Neuronal stem cell (in vitro differentiated cells): ENCODE measurements around the gene PGA3.

Experiments used
- DNase-seq: peaks from one replicate; pipeline ENCODE4 v3.0.0-alpha.2; 2013; ENCODE audit warnings: low spot score
- H2AFZ ChIP-seq: one replicate; pipeline ENCODE4 v1.6.1; 2013; ENCODE audit warnings: mild to moderate bottlenecking, low read length, inconsistent platforms
- H2AK5ac ChIP-seq: 2 replicates; pipeline ENCODE4 v1.6.1; 2013; ENCODE audit warnings: low read depth, mild to moderate bottlenecking, inconsistent platforms, low read length, moderate library complexity, mixed read lengths
- H2BK120ac ChIP-seq: 2 replicates; pipeline ENCODE4 v1.6.1; 2013; ENCODE audit warnings: low read depth, mild to moderate bottlenecking, inconsistent platforms, low read length, moderate library complexity, mixed read lengths
- H2BK12ac ChIP-seq: one replicate; pipeline ENCODE4 v1.6.1; 2013; ENCODE audit warnings: low read length, inconsistent platforms
- H2BK15ac ChIP-seq: 2 replicates; pipeline ENCODE4 v1.6.1; 2013; ENCODE audit warnings: mild to moderate bottlenecking, low read length, inconsistent platforms, mixed read lengths
- H2BK5ac ChIP-seq: one replicate; pipeline ENCODE4 v1.6.1; 2013; ENCODE audit warnings: inconsistent platforms, mild to moderate bottlenecking, low read length, moderate library complexity
- H3K14ac ChIP-seq: one replicate; pipeline ENCODE4 v1.6.1; 2013; ENCODE audit warnings: low read length, inconsistent platforms
- H3K18ac ChIP-seq: 2 replicates; pipeline ENCODE4 v1.6.1; 2013; ENCODE audit warnings: low read length, inconsistent platforms
- H3K23ac ChIP-seq: 2 replicates; pipeline ENCODE4 v1.6.1; 2013; ENCODE audit warnings: low read depth, mild to moderate bottlenecking, mixed read lengths, low read length, inconsistent platforms; ENCODE audit not compliant: poor library complexity
- H3K27ac ChIP-seq: replicated peaks from 3 replicates; pipeline ENCODE4 v1.5.1; 2013; ENCODE audit warnings: low read length, inconsistent platforms
- H3K27me3 ChIP-seq, 3 experiments: 2 replicates each; pipeline ENCODE4 v1.6.1; 2013; ENCODE audit warnings: low read length in 3 of 3, mild to moderate bottlenecking in 2 of 3, inconsistent platforms in 1 of 3, low read depth in 1 of 3, mixed read lengths in 1 of 3, moderate library complexity in 1 of 3; ENCODE audit not compliant: control insufficient read depth in 3 of 3, insufficient read depth in 3 of 3
- H3K36me3 ChIP-seq, 2 donors: replicated peaks in 1 of 2; 2 replicates each; pipeline ENCODE4 v1.6.1; 2013; ENCODE audit warnings: low read length in 2 of 2; ENCODE audit not compliant: control insufficient read depth in 2 of 2, insufficient read depth in 2 of 2
- H3K4ac ChIP-seq: 2 replicates; pipeline ENCODE4 v1.6.1; 2013; ENCODE audit warnings: inconsistent platforms, mild to moderate bottlenecking, low read length, moderate library complexity
- H3K4me1 ChIP-seq, 2 donors: 1 replicate in 1 of 2; 2 replicates in 1 of 2; pipeline ENCODE4 v1.6.1; 2013; ENCODE audit warnings: low read length in 2 of 2, low read depth in 1 of 2; ENCODE audit not compliant: control insufficient read depth in 2 of 2, insufficient read depth in 1 of 2
- H3K4me2 ChIP-seq: one replicate; pipeline ENCODE4 v1.6.1; 2013; ENCODE audit warnings: mild to moderate bottlenecking, low read length, inconsistent platforms; ENCODE audit not compliant: insufficient read depth, poor library complexity, severe bottlenecking
- H3K4me3 ChIP-seq, 2 donors: 2 replicates each; pipeline ENCODE4 v1.5.1; 2013; ENCODE audit warnings: low read length in 2 of 2, mild to moderate bottlenecking in 2 of 2, inconsistent platforms in 1 of 2, moderate library complexity in 1 of 2
- H3K79me1 ChIP-seq: one replicate; pipeline ENCODE4 v1.6.1; 2013; ENCODE audit warnings: low read depth, mild to moderate bottlenecking, inconsistent platforms, low read length, moderate library complexity
- H3K9ac ChIP-seq: one replicate; pipeline ENCODE4 v1.6.1; 2013; ENCODE audit warnings: mild to moderate bottlenecking, low read depth, low read length, inconsistent platforms; ENCODE audit not compliant: poor library complexity
- H3K9me3 ChIP-seq, 2 donors: replicated peaks in 1 of 2; 2 replicates each; pipeline versions ENCODE3 to v1.6.1; 2013; ENCODE audit warnings: low read length in 2 of 2, mild to moderate bottlenecking in 2 of 2, inconsistent platforms in 1 of 2, low read depth in 1 of 2, mixed read lengths in 1 of 2, moderate library complexity in 1 of 2; ENCODE audit not compliant: control insufficient read depth in 2 of 2, insufficient read depth in 1 of 2
- H4K8ac ChIP-seq: one replicate; pipeline ENCODE4 v1.6.1; 2013; ENCODE audit warnings: low read depth, mild to moderate bottlenecking, inconsistent platforms, low read length, moderate library complexity
- H4K91ac ChIP-seq: one replicate; pipeline ENCODE4 v1.6.1; 2013; ENCODE audit warnings: low read length, low read depth, mild to moderate bottlenecking, inconsistent platforms; ENCODE audit not compliant: poor library complexity
- WGBS, 2 donors: extraction: QIAGEN DNeasy Blood & Tissue Kit; methylation state at CpG; one replicate each; pipeline ENCODE4 v1.1.7; 2013; ENCODE audit warnings: missing lambda C conversion rate in 2 of 2, mixed read lengths in 1 of 2; ENCODE audit not compliant: insufficient read length in 2 of 2, insufficient replicate concordance in 1 of 2; ENCODE audit errors: extremely low coverage in 2 of 2; 5-methylcytosine and 5-hydroxymethylcytosine counted together

The PGA3 gene

DNA sequence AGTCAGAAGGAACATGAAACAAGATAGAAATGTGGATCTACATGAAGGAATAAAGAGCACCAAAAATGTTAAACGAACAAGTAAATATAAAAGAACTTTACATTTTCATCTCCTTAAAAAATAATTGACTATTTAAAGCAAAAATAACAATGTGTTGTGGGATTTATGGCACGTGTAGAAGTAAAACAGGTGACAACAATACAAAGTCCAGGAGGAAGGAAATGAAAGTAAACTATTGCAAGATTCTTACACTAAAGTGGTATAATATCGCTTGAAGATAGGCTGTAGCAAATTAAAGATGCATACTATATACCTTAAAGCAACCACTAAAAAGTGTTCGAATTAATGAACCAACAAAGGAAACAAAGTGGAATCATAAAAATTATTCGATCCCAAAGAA, 47.6 kb upstream of the PGA3 start:
- no CpG with 5 or more reads among the region's 5 CpGs for WGBS, 2 donors
- no peak overlapping the region for H3K4ac ChIP-seq
- no peak overlapping the region for H2AFZ ChIP-seq
- H3K79me1 ChIP-seq: peaks cover 3% of the 10 kb centered on the region
- no peaks in the 10 kb centered on the region for H3K27me3 ChIP-seq
- H3K9ac ChIP-seq: no peak overlapping the region
- H2BK12ac ChIP-seq: no peak overlapping the region
- no peak overlapping the region for H2BK120ac ChIP-seq
- H3K4me3 ChIP-seq: no peak overlapping the region
- H2AK5ac ChIP-seq: no peak overlapping the region
- H2BK5ac ChIP-seq: no peak overlapping the region
- no peak overlapping the region for H3K4me2 ChIP-seq
- no peak overlapping the region for H2BK15ac ChIP-seq
- H4K8ac ChIP-seq: no peak overlapping the region
- peaks cover 3 to 17% of the 10 kb centered on the region in 2 donors for H3K36me3 ChIP-seq
- no peak overlapping the region for H3K27ac ChIP-seq
- no peak overlapping the region for H4K91ac ChIP-seq
- no peak for DNase-seq
- no peak overlapping the region for H3K23ac ChIP-seq
- no peak overlapping the region for H3K14ac ChIP-seq
- no peak overlapping the region for H3K18ac ChIP-seq
- H3K4me1 ChIP-seq: peaks cover 7 to 27% of the 10 kb centered on the region in 2 donors
- H3K9me3 ChIP-seq: peaks cover 0 to 31% of the 10 kb centered on the region in 2 donors

- no CpG with 5 or more reads among the region's 3 CpGs for WGBS, 2 donors
Observed at GRCh38 chr11:61157743-61158142, 45.6 kb upstream of the PGA3 start.

GRCh38 chr11:61158691-61159381, 44.5 kb upstream of the PGA3 start:
- H2BK15ac ChIP-seq: no peak overlapping the region
- H3K79me1 ChIP-seq: no peaks in the 10 kb centered on the region
- no peak overlapping the region for H2AFZ ChIP-seq
- H3K23ac ChIP-seq: no peak overlapping the region
- H3K4me1 ChIP-seq: peaks cover 7 to 8% of the 10 kb centered on the region in 2 donors
- no peak overlapping the region for H3K18ac ChIP-seq
- no peak overlapping the region for H3K9ac ChIP-seq
- no peak overlapping the region for H3K14ac ChIP-seq
- H4K91ac ChIP-seq: no peak overlapping the region
- H3K9me3 ChIP-seq: peaks cover 0 to 31% of the 10 kb centered on the region in 2 donors
- no peak overlapping the region for H3K4ac ChIP-seq
- H3K4me2 ChIP-seq: no peak overlapping the region
- no peak overlapping the region for H3K4me3 ChIP-seq
- H3K27ac ChIP-seq: no peak overlapping the region
- no peak overlapping the region for H2BK120ac ChIP-seq
- H3K27me3 ChIP-seq: no peaks in the 10 kb centered on the region
- no peak overlapping the region for H2BK12ac ChIP-seq
- no CpG with 5 or more reads among the region's 3 CpGs for WGBS, 2 donors
- no peak for DNase-seq
- no peak overlapping the region for H4K8ac ChIP-seq
- no peak overlapping the region for H2BK5ac ChIP-seq
- peaks cover 3 to 17% of the 10 kb centered on the region in 2 donors for H3K36me3 ChIP-seq
- H2AK5ac ChIP-seq: no peak overlapping the region

More at GRCh38 chr11:61157743-61158142, 45.6 kb upstream of the PGA3 start:
- no peak for DNase-seq
- Histone ChIP-seq H3K9ac (no peak overlapping the region), H2BK120ac (no peak overlapping the region), H2AK5ac (no peak overlapping the region), H3K36me3 (peaks cover 3 to 17% of the 10 kb centered on the region in 2 donors), H3K4ac (no peak overlapping the region), H2AFZ (no peak overlapping the region), H3K4me2 (no peak overlapping the region), H3K79me1 (no peaks in the 10 kb centered on the region), H2BK15ac (no peak overlapping the region), H2BK12ac (no peak overlapping the region), H3K4me3 (no peak overlapping the region), H4K91ac (no peak overlapping the region), H3K18ac (no peak overlapping the region), H3K27me3 (no peaks in the 10 kb centered on the region), H2BK5ac (no peak overlapping the region), H3K9me3 (peaks cover 0 to 31% of the 10 kb centered on the region in 2 donors), H3K14ac (no peak overlapping the region), H3K27ac (no peak overlapping the region), H3K4me1 (peaks cover 7 to 12% of the 10 kb centered on the region in 2 donors), H4K8ac (no peak overlapping the region), H3K23ac (no peak overlapping the region)

- H2BK5ac ChIP-seq: peak overlapping the region; percentile 25
- peaks cover 3 to 17% of the 10 kb centered on the region in 2 donors for H3K36me3 ChIP-seq
- no peak overlapping the region for H2BK15ac ChIP-seq
- H3K18ac ChIP-seq: peak overlapping the region; percentile 84
- no peak overlapping the region for H4K8ac ChIP-seq
- H2AK5ac ChIP-seq: no peak overlapping the region
- H3K9ac ChIP-seq: peak overlapping the region; percentile 81
- peaks cover 0 to 13% of the 10 kb centered on the region in 2 donors for H3K9me3 ChIP-seq
- H3K4me1 ChIP-seq: peaks cover 7 to 12% of the 10 kb centered on the region in 2 donors
- WGBS, 2 donors: no CpG with 5 or more reads among the region's 25 CpGs
- no peak for DNase-seq
- H3K4me2 ChIP-seq: peak overlapping the region; percentile 54
- no peaks in the 10 kb centered on the region for H3K27me3 ChIP-seq
- no peak overlapping the region for H3K4ac ChIP-seq
- no peak overlapping the region for H2BK120ac ChIP-seq
- H4K91ac ChIP-seq: no peak overlapping the region
- H3K4me3 ChIP-seq: peak overlapping the region; percentile 52 to 96
- no peak overlapping the region for H2BK12ac ChIP-seq
- H2AFZ ChIP-seq: peak overlapping the region; percentile 97
- H3K14ac ChIP-seq: no peak overlapping the region
- no peaks in the 10 kb centered on the region for H3K79me1 ChIP-seq
- peak overlapping the region; percentile 83 for H3K23ac ChIP-seq
- peak overlapping the region; percentile 52 for H3K27ac ChIP-seq
Observed at GRCh38 chr11:61160487-61161189, 42.7 kb upstream of the PGA3 start.
